ENCODE measurements around the gene STAT3. TPM values are rescaled to one million over a fixed set of nuclear protein-coding genes. Genes with fewer than 3 reads are reported as not detected.
A peak's percentile ranks its signal among the peaks of the same experiment; 100 is the strongest.

Gene STAT3
- total and polyA plus RNA-seq, 9 of the 15 experiments (the other 6 are each of a cell fraction or from before 2014, with no cell fraction given) = 90.0 to 179 (median 114) TPM

GRCh38 chr17:42312285-42313130 is 75.7 kb downstream of the STAT3 start (continued):
- peak; percentile 38 for TF ChIP-seq PRDM10 (IDR thresholded peaks at IDR 0.05; ENCODE audit: partially characterized antibody)
- TF ChIP-seq RHOXF2B (CRISPR knock-in tag; conservative IDR thresholded peaks at IDR 0.05) = peak; percentile 70; the same call in 1 of the 2 replicates
- no peak for TF ChIP-seq MTF1 (CRISPR knock-in tag; IDR thresholded peaks at IDR 0.05; ENCODE audit: borderline replicate concordance)
- no peak for TF ChIP-seq ZBTB5 (IDR thresholded peaks at IDR 0.05)
- TF ChIP-seq, protein P1, sequence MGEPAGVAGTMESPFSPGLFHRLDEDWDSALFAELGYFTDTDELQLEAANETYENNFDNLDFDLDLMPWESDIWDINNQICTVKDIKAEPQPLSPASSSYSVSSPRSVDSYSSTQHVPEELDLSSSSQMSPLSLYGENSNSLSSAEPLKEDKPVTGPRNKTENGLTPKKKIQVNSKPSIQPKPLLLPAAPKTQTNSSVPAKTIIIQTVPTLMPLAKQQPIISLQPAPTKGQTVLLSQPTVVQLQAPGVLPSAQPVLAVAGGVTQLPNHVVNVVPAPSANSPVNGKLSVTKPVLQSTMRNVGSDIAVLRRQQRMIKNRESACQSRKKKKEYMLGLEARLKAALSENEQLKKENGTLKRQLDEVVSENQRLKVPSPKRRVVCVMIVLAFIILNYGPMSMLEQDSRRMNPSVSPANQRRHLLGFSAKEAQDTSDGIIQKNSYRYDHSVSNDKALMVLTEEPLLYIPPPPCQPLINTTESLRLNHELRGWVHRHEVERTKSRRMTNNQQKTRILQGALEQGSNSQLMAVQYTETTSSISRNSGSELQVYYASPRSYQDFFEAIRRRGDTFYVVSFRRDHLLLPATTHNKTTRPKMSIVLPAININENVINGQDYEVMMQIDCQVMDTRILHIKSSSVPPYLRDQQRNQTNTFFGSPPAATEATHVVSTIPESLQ (CRISPR knock-in tag; IDR thresholded peaks at IDR 0.05) = no peak
- TF ChIP-seq, protein P2, sequence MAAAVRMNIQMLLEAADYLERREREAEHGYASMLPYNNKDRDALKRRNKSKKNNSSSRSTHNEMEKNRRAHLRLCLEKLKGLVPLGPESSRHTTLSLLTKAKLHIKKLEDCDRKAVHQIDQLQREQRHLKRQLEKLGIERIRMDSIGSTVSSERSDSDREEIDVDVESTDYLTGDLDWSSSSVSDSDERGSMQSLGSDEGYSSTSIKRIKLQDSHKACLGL (CRISPR knock-in tag; IDR thresholded peaks at IDR 0.05; ENCODE audit: borderline replicate concordance, poor library complexity, severe bottlenecking) = peak; percentile 17
- no peak for TF ChIP-seq PRMT5 (CRISPR knock-in tag; IDR thresholded peaks at IDR 0.05)
- no peak for TF ChIP-seq ZNF507 (tag; conservative IDR thresholded peaks at IDR 0.05)
- peak; percentile 81 for TF ChIP-seq ETV1 (tag; conservative IDR thresholded peaks at IDR 0.05; ENCODE audit: low read depth)
- TF ChIP-seq HDAC2 (IDR thresholded peaks at IDR 0.05) = peak; percentile 83
- TF ChIP-seq SPI1 (IDR thresholded peaks at IDR 0.05; ENCODE audit: borderline replicate concordance, low read depth, low read length) = no peak
- TF ChIP-seq ZNF586 (CRISPR knock-in tag; conservative IDR thresholded peaks at IDR 0.05) = no peak
- TF ChIP-seq TBL1XR1 (IDR thresholded peaks at IDR 0.05; ENCODE audit: low read length in 2 of 2) = peak; percentile 85 to 96; a peak in 3 of 4 replicates
- no peak for TF ChIP-seq BRCA1 (IDR thresholded peaks at IDR 0.05)
- TF ChIP-seq BRCA1 (CRISPR knock-in tag; IDR thresholded peaks at IDR 0.05) = no peak
- peak; percentile 63 for TF ChIP-seq BCOR (IDR thresholded peaks at IDR 0.05)
- TF ChIP-seq SUPT5H (IDR thresholded peaks at IDR 0.05) = peak; percentile 80
